Measurements from ENCODE around the gene TRAFD1.
"Not testable (repeated sequence)": the region's sequence is repeated elsewhere in the genome, so short reads cannot be mapped to it uniquely, and the experiment has no call there.

- TF ChIP-seq, protein P1, sequence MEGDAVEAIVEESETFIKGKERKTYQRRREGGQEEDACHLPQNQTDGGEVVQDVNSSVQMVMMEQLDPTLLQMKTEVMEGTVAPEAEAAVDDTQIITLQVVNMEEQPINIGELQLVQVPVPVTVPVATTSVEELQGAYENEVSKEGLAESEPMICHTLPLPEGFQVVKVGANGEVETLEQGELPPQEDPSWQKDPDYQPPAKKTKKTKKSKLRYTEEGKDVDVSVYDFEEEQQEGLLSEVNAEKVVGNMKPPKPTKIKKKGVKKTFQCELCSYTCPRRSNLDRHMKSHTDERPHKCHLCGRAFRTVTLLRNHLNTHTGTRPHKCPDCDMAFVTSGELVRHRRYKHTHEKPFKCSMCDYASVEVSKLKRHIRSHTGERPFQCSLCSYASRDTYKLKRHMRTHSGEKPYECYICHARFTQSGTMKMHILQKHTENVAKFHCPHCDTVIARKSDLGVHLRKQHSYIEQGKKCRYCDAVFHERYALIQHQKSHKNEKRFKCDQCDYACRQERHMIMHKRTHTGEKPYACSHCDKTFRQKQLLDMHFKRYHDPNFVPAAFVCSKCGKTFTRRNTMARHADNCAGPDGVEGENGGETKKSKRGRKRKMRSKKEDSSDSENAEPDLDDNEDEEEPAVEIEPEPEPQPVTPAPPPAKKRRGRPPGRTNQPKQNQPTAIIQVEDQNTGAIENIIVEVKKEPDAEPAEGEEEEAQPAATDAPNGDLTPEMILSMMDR (IDR thresholded peaks at IDR 0.05) = not testable (repeated sequence)
- TF ChIP-seq POLR2A (IDR thresholded peaks at IDR 0.05) = not testable (repeated sequence)
Observed at GRCh38 chr12:112110787-112111662, 14.3 kb upstream of the TRAFD1 start.
